ENCODE measurements around the gene SGMS1.

SGMS1 gene

DNA sequence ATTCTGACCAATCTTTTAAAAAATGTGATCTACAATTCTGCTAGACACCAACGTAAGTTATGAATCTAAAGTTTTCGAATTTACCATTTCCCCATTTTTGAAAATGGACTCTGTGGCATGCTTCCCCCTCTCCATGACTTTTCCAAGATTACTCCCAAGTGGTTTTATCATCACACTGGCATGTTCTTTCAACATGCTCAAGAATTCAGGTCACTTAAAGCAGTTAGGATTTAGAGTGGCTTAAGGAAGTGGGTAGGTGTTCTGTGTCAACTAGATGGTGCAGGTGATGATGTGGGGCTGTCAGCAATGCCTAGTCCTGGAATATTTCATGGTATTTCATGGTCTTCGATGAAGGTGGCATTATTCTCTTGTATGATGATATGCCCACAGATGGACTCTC, 208.5 kb downstream of the SGMS1 start:
- DNase-seq: no peak

- DNase-seq: no peak
Measured at GRCh38 chr10:50410066-50410811, 213.5 kb downstream of the SGMS1 start.

- DNase-seq: no peak
Measured at GRCh38 chr10:50407076-50407801, 216.5 kb downstream of the SGMS1 start.

- no peak for DNase-seq
Measured at GRCh38 chr10:50406457-50407070, 217.2 kb downstream of the SGMS1 start.

DNA sequence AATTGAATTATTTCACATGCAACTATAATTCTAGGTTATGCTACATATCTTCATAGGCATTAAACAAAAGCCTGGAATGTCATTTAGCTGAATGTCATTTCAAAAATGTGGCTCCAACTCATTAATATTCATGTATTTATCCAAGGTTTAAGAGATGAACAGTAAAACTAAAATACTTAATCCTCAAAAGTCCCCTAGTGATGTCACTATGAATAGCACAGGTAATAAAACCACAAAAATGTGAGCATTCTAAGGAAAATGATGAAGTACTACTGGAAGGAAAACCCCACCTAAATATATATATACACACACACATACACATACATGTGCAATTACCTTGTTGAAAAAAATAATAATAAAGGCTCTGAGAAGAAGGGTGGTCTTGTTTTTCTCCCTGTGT, 218.0 kb downstream of the SGMS1 start:
- DNase-seq: no peak

DNA sequence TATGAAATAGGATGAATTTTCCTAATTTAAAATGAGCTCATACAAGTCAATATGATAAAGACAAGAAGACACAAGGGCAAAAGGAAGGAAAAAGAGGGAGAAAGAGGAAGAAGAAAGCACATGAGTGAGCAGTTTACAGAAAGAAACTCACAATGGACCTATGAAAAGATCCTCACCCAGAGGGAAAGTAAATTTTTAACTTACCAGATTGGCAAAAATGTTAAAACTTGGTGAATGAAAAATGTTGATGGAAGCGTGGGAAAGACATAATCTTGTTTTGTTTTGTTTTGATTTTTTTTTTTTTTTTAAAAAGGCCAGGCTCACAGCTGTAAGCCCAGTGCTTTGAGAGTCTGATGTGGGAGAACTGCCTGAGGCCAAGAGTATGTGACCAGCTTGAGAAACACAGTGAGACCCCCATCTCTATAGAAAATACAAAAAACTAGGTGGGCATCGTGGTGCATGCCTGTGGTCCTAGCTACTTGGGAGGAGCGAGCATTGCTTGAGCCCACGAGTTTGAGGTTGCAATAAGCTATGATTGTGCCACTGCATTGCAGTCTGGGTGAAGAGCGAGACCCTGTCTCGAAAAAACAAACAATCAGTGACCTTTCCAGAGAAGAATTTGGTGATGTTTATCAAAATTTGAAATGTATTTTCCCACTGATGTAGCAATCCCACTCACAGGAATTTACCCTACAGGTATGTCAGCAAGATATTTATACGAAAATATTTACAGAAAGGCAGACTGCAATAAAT, 219.6 kb downstream of the SGMS1 start:
- no peak for DNase-seq

GRCh38 chr10:50403074-50403473, 220.7 kb downstream of the SGMS1 start:
- DNase-seq: no peak

GRCh38 chr10:50402466-50402865, 221.3 kb downstream of the SGMS1 start:
- no peak for DNase-seq

DNA sequence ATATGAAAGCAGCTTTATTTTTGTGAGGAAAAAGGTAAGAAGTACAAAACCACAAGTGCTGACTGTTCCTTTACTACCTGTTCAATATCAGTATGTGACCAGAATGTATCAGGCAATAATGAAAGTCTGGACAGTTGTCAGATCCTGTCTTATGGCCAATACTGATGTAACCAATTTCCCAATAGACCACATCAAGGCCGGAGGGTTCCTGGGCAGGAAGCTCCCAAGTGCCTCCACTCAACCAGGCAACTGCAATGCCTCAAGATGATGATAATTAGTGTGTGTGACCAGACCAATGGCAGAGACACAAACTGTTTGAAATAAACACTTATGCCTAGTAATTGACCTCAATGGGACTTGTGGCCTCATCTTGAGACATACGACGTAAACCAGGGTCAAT, 223.1 kb downstream of the SGMS1 start:
- DNase-seq: no peak

DNA sequence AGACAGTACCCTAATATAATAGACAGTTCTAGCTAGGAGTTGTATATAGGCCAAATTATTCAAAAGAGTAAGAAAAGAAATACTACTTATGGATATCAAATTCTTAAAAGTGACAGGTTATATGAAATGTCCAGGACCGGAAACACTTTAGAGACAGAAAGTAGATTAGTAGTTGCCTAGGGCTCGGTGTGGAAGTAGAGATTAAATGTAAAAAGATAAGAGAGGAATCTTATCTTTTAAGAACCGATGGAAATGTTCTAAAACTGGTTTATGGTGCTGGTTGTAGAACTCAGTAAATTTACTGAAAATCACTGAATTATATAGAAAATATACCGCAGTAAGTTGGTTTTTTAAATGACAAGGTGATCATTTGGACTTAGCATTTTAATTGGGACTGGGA, 224.9 kb downstream of the SGMS1 start:
- no peak for DNase-seq

DNA sequence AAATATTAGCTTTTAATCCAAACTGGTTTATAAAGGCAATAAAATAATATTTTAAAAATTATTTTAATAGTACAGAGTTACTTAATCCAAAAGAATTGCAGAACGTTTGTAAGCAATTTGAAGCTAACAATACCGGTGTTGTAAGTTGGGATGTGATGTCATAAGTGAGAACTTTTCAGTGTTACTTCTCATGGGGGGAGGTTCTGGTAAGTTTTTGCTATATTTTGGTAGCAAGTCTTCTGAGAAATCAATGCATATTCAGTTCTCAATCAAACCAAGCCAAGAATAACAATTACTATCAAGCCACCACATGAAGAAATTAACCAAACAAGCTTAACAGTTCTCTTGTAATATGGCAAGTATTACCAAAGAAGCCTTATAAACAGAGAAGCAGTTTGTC, 225.4 kb downstream of the SGMS1 start:
- DNase-seq: no peak

DNA sequence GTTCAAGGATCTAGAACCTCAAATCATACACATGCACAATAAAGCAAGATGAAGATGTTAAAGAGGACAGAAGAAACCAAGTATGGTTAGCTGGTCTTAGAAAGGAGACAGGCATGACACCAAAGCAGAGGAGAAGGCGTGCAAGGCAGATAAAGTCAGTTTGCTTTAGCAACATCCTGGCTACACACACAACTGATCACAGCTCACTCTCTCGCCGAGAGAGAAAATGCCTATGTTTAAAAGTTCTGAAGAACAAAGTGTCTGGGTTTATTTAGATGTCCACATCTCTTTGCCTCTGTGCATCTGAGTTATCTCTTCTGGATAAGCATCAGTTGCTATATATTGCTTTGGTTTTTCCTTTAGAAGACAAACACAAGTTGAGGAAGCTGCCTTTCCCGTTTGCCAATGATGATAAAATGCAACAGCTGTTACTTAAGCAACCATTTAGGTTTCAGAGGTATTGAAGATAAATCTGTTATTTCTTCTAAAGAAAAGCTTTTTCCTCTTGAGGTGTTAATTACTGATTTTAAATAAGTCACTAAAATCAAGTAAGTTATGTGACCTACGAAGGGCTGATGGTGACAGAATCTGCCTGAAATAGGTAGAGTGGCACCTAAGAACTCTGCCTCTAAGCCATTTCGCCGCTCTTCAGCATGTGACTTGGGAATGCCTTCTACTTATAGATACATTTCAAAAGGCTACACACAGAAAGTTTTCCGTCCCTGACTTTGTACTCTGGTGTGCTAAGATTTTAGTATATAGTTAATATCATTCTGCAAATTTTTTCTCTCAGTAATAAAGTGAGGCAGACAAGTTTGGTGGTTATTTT, 226.2 kb downstream of the SGMS1 start:
- no peak for DNase-seq

DNA sequence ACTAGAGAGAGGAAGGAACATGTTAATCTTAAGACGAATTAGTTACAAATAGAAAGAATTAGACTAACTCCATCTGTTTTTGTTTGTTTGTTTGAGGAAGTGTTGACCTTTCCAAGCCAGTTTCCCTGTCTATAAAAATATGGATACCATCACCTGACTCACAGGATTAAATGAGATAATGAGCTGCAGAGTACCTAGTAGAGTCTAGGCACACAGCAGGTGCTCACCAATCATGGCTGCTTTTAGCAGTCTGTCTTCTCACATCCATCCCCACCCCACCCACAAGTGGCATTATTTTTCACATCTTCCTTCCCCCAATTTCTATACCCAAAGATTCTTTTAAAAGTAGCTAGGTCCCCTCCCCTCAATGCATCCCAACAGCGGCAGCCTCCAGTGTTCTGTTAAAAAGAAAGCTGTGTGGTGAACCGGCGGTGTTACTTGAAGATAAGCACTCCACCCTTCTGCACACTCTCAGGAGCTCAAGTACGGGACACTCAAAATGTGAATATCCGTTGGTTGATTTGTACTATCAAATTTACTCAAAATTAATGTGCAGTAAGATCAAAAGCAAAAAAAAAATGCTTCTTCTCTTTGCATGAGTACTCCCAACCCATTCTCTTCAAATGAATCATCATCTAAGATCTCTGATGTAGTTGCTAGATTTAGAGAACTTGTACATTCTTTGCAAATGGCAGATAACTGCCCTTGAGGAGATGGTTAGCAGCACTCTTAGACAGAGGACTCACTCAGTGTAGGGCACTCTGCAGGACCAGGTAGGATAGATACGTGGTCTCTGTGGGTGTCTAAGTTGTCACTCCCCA, 227.1 kb downstream of the SGMS1 start:
- no peak for DNase-seq

DNA sequence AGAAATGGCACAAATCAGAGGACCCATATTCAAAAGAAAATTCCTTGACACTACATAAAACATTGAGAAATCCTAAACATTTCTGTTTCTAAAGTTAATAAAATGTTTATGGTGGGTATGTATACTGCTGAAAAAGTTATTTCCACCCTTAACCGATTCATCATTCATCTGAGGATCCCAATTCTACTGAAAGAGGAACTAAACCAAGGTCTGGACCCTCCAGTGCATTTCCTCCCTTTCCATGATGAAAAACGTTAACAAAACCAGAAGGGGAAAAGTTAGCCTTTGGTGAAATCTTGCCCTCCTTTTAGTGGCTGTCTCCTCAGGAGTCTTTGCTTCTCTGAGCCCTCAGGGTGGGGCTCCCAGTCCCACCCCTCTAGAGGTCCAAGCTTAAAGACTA, 227.9 kb downstream of the SGMS1 start:
- DNase-seq: no peak

DNA sequence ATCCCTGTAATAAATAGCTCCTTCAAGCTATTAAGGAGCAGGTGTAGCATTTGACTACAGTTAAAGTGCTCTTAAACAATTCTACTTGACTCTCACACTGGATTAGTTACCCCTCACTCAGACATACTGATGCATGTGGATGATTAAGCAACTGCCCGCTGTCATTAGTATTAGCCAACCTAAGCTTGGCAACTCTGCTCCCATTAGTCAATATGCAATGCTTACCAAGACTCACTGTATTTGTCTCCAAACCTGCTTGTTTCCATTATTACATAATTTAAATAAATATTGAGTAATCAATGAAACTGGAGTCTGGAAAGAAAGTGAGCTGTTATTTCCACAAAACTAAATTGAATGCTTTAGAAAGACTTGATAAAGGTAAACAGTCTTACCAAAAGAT, 228.5 kb downstream of the SGMS1 start:
- DNase-seq: no peak

DNA sequence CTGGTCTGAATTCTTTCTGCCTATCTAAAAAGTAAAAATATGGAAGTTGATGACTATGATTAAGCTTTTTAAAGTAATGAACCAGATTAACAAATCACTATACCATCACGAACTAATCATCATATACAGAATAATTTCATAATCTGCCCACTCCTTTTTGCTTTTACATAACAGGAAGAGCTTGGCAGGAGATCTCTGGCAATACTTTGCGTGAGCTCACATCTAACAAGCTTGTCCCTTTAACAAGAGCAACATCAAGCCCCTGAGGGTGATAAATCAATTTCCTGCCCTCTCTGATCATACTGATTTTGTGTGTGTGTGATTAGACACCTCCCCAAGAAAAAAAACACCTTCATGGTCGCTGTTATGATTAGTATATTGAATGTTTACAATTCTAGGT, 228.9 kb downstream of the SGMS1 start:
- no peak for DNase-seq

GRCh38 chr10:50393784-50394467, 229.8 kb downstream of the SGMS1 start:
- DNase-seq: no peak

GRCh38 chr10:50392966-50393718, 230.6 kb downstream of the SGMS1 start:
- DNase-seq: no peak

DNA sequence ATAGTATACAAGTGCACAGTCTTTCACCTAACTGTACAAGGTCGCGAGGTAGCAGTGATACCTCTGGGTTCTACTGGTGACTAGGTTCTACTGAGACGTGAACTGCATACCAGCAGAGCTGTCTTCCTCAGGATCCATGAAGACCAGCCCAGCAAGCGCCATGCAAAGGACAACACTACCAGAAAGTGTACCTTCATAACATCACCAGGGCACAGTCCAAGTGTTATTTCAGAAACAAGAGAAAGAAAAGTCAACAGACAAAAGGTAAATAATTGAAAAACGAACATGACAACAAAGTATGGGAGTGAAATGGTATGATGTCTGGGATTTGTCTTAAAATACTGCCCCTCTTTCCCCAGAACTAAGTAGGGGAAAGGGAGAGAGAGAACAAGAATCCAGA, 231.3 kb downstream of the SGMS1 start:
- no peak for DNase-seq

DNA sequence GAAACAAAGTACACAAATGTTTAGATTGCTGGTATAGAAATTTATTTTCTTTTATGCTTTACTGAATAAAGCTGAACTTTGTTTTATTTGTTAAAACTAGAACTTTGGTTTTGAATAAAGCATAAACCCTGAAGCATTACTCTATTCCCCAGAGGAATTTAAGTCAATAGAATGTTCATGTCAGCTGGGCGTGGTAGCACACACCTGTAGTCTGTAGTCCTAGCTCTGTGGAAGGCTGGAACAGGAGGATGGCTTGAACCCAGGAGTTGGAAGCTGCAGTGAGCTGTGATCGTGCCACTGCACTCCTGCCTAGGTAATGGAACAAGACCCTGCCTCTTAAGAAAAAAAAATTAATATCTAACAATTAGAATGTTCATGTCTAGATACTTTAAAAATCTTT, 233.5 kb downstream of the SGMS1 start:
- no peak for DNase-seq

Measured in stimulated activated CD4-positive, alpha-beta T cell treated with anti-CD3 and anti-CD28 coated beads, Interleukin-4, amount 100 ng/mL, for 4 hours (primary cell).